SK-N-SH (cell line): Measurements from ENCODE around the gene SEMA3A. TPM values are rescaled to one million over a fixed set of nuclear protein-coding genes. Genes with fewer than 3 reads are reported as not detected.

Experiments used
- CTCF ChIA-PET: fragments of 300-600, 350-600 bp; formaldehyde crosslinking; extraction: SDS; loops from one replicate; lab custom pipeline; 2021; lab: Yijun Ruan, JAX
- POLR2A ChIA-PET: fragments of 350-600 bp; sonication (Branson Sonifier 250); formaldehyde crosslinking; extraction: SDS; loops from one replicate; lab custom pipeline; 2020; ENCODE audit warnings: antibody characterized with exemption, inconsistent platforms; lab: Yijun Ruan, JAX
- DNase-seq: peaks from one replicate; pipeline ENCODE4 v3.0.0; 2012
- H2AFZ ChIP-seq: fragments of 200-600 bp; sonication (generic); 2 replicates; pipeline ENCODE4 v1.8.1; 2016; ENCODE audit warnings: antibody characterized with exemption, mild to moderate bottlenecking, low read depth
- H3F3A ChIP-seq: fragments of 200-600 bp; sonication (generic); replicated peaks from 2 replicates; pipeline ENCODE3; 2016; ENCODE audit warnings: antibody characterized with exemption, mild to moderate bottlenecking; ENCODE audit not compliant: insufficient read depth
- H3K27ac ChIP-seq, 2 experiments: fragments of 200-500 bp in 1 of 2; fragments of 200-600 bp in 1 of 2; sonication (Bioruptor generic) in 1 of 2; sonication (generic), shearing (Covaris generic) in 1 of 2; 2 replicates each; pipeline versions ENCODE4 v1.5.1 to v1.6.1; 2014 to 2016; ENCODE audit warnings: low read depth in 2 of 2, inconsistent platforms in 1 of 2, low read length in 1 of 2, mild to moderate bottlenecking in 1 of 2, mixed read lengths in 1 of 2
- H3K27me3 ChIP-seq: fragments of 200-600 bp; sonication (generic), shearing (Covaris generic); 2 replicates; pipeline ENCODE4 v1.6.1; 2016; ENCODE audit warnings: mixed run types; ENCODE audit not compliant: insufficient read depth
- H3K36me3 ChIP-seq, 2 experiments: fragments of 200-500 bp in 1 of 2; fragments of 200-600 bp in 1 of 2; sonication (Bioruptor generic) in 1 of 2; sonication (generic) in 1 of 2; replicated peaks in 1 of 2; 2 replicates each; pipeline versions ENCODE3 to v1.5.1; 2014 to 2016; ENCODE audit warnings: low read length in 1 of 2, mild to moderate bottlenecking in 1 of 2; ENCODE audit not compliant: insufficient read depth in 2 of 2, control insufficient read depth in 1 of 2
- H3K4me1 ChIP-seq, 2 experiments: fragments of 200-500 bp in 1 of 2; fragments of 200-600 bp in 1 of 2; sonication (Bioruptor generic) in 1 of 2; sonication (generic), shearing (Covaris generic) in 1 of 2; 2 replicates each; pipeline versions ENCODE4 v1.5.1 to v1.6.1; 2014 to 2016; ENCODE audit warnings: low read depth in 1 of 2, low read length in 1 of 2, mixed run types in 1 of 2; ENCODE audit not compliant: insufficient read depth in 2 of 2, control insufficient read depth in 1 of 2
- H3K4me2 ChIP-seq: fragments of 200-600 bp; sonication (generic), shearing (Covaris generic); 2 replicates; pipeline ENCODE4 v1.6.1; 2017; ENCODE audit warnings: mixed run types
- H3K4me3 ChIP-seq, 2 experiments: fragments of 200-500 bp in 1 of 2; fragments of 200-600 bp in 1 of 2; sonication (Bioruptor generic) in 1 of 2; sonication (generic), shearing (Covaris generic) in 1 of 2; 2 replicates each; pipeline versions ENCODE4 v1.5.1 to v1.8.1; 2014 to 2016; ENCODE audit warnings: low read depth in 2 of 2, inconsistent platforms in 1 of 2, low read length in 1 of 2, mild to moderate bottlenecking in 1 of 2, mixed read lengths in 1 of 2, moderate library complexity in 1 of 2
- H3K79me2 ChIP-seq: fragments of 200-600 bp; sonication (generic); 2 replicates; pipeline ENCODE4 v1.8.1; 2017; ENCODE audit warnings: mild to moderate bottlenecking; ENCODE audit not compliant: insufficient read depth
- H3K9ac ChIP-seq: fragments of 200-600 bp; sonication (generic); 2 replicates; pipeline ENCODE4 v1.6.1; 2017; ENCODE audit warnings: mixed run types
- H3K9me2 ChIP-seq: fragments of 200-600 bp; sonication (generic); 2 replicates; pipeline ENCODE4 v1.6.1; 2017; ENCODE audit warnings: mixed run types
- H3K9me3 ChIP-seq: fragments of 200-600 bp; sonication (generic); 2 replicates; pipeline ENCODE4 v1.6.1; 2017; ENCODE audit warnings: mixed run types, mild to moderate bottlenecking, moderate library complexity
- H4K20me1 ChIP-seq: fragments of 200-600 bp; sonication (generic); 2 replicates; pipeline ENCODE4 v1.6.1; 2017; ENCODE audit warnings: mild to moderate bottlenecking, mixed run types; ENCODE audit not compliant: insufficient read depth
- CHD2 ChIP-seq: fragments of 150-350 bp; IDR thresholded peaks from 2 replicates; pipeline ENCODE4 v1.6.1; 2018; ENCODE audit warnings: low read length; ENCODE audit not compliant: partially characterized antibody
- ELF1 ChIP-seq: IDR thresholded peaks from 2 replicates; pipeline ENCODE4 v1.4.0; 2012
- FOSL2 ChIP-seq: IDR thresholded peaks from 2 replicates; pipeline ENCODE4 v1.4.0; 2012; ENCODE audit warnings: low read depth, mild to moderate bottlenecking, moderate library complexity, borderline replicate concordance
- FOXJ3 ChIP-seq: sonication (generic); formaldehyde crosslinking; IDR thresholded peaks from 2 replicates; pipeline ENCODE4 v1.5.1; 2020; ENCODE audit warnings: mild to moderate bottlenecking, missing genetic modification reagents
- GABPA ChIP-seq: IDR thresholded peaks from 2 replicates; pipeline ENCODE4 v1.4.0; 2012; ENCODE audit warnings: low read depth, mild to moderate bottlenecking
- MXI1 ChIP-seq: IDR thresholded peaks from 2 replicates; pipeline ENCODE4 v1.6.1; 2012; ENCODE audit warnings: mild to moderate bottlenecking, low read depth, low read length, improper control_type of control experiment
- NFIC ChIP-seq: IDR thresholded peaks from 2 replicates; pipeline ENCODE4 v1.4.0; 2012; ENCODE audit warnings: borderline replicate concordance
- NRF1 ChIP-seq: IDR thresholded peaks from 2 replicates; pipeline ENCODE4 v1.6.1; 2012; ENCODE audit warnings: low read depth, mild to moderate bottlenecking, low read length
- POLR2AphosphoS5 ChIP-seq: IDR thresholded peaks from 2 replicates; pipeline ENCODE4 v1.6.1; 2012; ENCODE audit warnings: low read depth, low read length
- RAD21 ChIP-seq: IDR thresholded peaks from 2 replicates; pipeline ENCODE4 v1.6.1; 2012; ENCODE audit warnings: mild to moderate bottlenecking, low read length
- RXRA ChIP-seq: IDR thresholded peaks from 2 replicates; pipeline ENCODE4 v1.4.0; 2012; ENCODE audit warnings: low read depth, mild to moderate bottlenecking, borderline replicate concordance
- TCF12 ChIP-seq: IDR thresholded peaks from 2 replicates; pipeline ENCODE4 v1.4.0; 2012
- TEAD4 ChIP-seq: IDR thresholded peaks from 2 replicates; pipeline ENCODE4 v1.4.0; 2012; ENCODE audit warnings: mild to moderate bottlenecking, borderline replicate concordance; ENCODE audit not compliant: insufficient read depth
- WGBS: methylation state at CpG from one replicate; pipeline ENCODE4 v1.1.6; 2017; ENCODE audit warnings: low lambda C conversion rate; 5-methylcytosine and 5-hydroxymethylcytosine counted together
- polyA plus RNA-seq, 3 experiments: library from polyadenylated mRNA; depleted of rRNA; stranded (reverse); fragments of >200 nt; gene quantifications; 2 replicates each; pipeline ENCODE4 v1.2.3, GENCODE V29; 2012
- TF ChIP-seq, protein P1 (sequence below): fragments of 150-350 bp; IDR thresholded peaks from 2 replicates; pipeline ENCODE4 v1.6.1; 2016; ENCODE audit warnings: mild to moderate bottlenecking, low read depth, low read length
- TF ChIP-seq, protein P2 (sequence below): fragments of 150-350 bp; IDR thresholded peaks from 2 replicates; pipeline ENCODE4 v1.6.1; 2017; ENCODE audit warnings: antibody characterized with exemption, low read length, low read depth, borderline replicate concordance

SEMA3A gene
- polyA plus RNA-seq, 1 of the 3 experiments (the other 2 are of a cell fraction): 15.9 TPM

GRCh38 chr7:84110400-84110799 lies 84.2 kb downstream of the SEMA3A start:
- Histone ChIP-seq H3K9ac (no peak overlapping the region), H2AFZ (no peak overlapping the region), H3K9me3 (no peaks in the 10 kb centered on the region), H3K4me1 (peaks cover 2 to 42% of the 10 kb centered on the region in 2 experiments), H3K4me3 (no peak overlapping the region), H3K36me3 (peaks cover 0 to 2% of the 10 kb centered on the region in 2 experiments), H3K9me2 (no peaks in the 10 kb centered on the region), H3K27ac (no peak overlapping the region), H3K4me2 (no peak overlapping the region), H3F3A (peaks cover 13% of the 10 kb centered on the region), H4K20me1 (no peaks in the 10 kb centered on the region)
- no peak for DNase-seq
- ChIA-PET POLR2A (no interaction called here), CTCF (no interaction called here)
- WGBS: 97% methylated on average over 3 of the region's 3 CpGs
- no peak for TF ChIP-seq NFIC
- TF ChIP-seq, protein P1, sequence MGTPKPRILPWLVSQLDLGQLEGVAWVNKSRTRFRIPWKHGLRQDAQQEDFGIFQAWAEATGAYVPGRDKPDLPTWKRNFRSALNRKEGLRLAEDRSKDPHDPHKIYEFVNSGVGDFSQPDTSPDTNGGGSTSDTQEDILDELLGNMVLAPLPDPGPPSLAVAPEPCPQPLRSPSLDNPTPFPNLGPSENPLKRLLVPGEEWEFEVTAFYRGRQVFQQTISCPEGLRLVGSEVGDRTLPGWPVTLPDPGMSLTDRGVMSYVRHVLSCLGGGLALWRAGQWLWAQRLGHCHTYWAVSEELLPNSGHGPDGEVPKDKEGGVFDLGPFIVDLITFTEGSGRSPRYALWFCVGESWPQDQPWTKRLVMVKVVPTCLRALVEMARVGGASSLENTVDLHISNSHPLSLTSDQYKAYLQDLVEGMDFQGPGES: no peak
- TF ChIP-seq CHD2: no peak
- TF ChIP-seq RAD21: no peak
- TF ChIP-seq, all 33 proteins: peak for 0
- H3K79me2 ChIP-seq: no peaks in the 10 kb centered on the region
- H3K27me3 ChIP-seq: no peaks in the 10 kb centered on the region

DNA sequence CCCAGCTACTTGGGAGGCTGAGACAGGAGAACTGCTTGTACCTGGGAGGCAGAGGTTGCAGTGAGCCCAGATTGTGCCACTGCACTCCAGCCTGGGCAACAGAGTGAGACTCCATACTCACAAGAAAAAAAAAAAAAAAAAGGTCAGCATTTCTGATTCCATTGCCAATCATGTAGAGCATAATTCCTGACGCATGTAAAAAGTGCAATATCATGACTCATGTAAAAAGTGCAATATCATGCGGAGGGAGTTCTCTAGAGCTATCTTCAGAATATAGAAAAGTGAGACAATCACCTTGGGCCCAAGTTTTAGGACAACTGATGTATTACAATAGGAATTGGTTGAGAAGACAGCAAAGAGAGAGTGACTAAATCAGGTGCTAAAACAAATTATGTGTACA lies 85.8 kb downstream of the SEMA3A start:
- Histone ChIP-seq H3K9ac (no peak overlapping the region), H3F3A (peaks cover 22% of the 10 kb centered on the region), H3K9me2 (no peaks in the 10 kb centered on the region), H3K4me1 (peaks cover 2 to 39% of the 10 kb centered on the region in 2 experiments), H4K20me1 (no peaks in the 10 kb centered on the region), H3K9me3 (no peaks in the 10 kb centered on the region), H2AFZ (no peak overlapping the region), H3K27ac (no peak overlapping the region), H3K79me2 (no peaks in the 10 kb centered on the region), H3K4me3 (no peak overlapping the region), H3K36me3 (peaks cover 0 to 2% of the 10 kb centered on the region in 2 experiments), H3K27me3 (no peaks in the 10 kb centered on the region), H3K4me2 (no peak overlapping the region)
- ChIA-PET CTCF (interaction anchor here (1.5 kb wide), 1 partner anchor 12 kb away, joined by 3 read pairs; no protein-coding TSS in a partner anchor), POLR2A (no interaction called here)
- 73% methylated on average over 2 of the region's 2 CpGs for WGBS
- no peak for TF ChIP-seq GABPA
- TF ChIP-seq FOXJ3: no peak
- TF ChIP-seq NRF1: no peak
- no peak for TF ChIP-seq RXRA
- TF ChIP-seq, protein P2, sequence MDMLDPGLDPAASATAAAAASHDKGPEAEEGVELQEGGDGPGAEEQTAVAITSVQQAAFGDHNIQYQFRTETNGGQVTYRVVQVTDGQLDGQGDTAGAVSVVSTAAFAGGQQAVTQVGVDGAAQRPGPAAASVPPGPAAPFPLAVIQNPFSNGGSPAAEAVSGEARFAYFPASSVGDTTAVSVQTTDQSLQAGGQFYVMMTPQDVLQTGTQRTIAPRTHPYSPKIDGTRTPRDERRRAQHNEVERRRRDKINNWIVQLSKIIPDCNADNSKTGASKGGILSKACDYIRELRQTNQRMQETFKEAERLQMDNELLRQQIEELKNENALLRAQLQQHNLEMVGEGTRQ: no peak
- no peak for TF ChIP-seq NFIC
- TF ChIP-seq, protein P1: no peak
- TF ChIP-seq TEAD4: no peak
- no peak for TF ChIP-seq POLR2AphosphoS5
- no peak for TF ChIP-seq CHD2
- no peak for TF ChIP-seq MXI1
- no peak for TF ChIP-seq RAD21
- no peak for TF ChIP-seq ELF1
- no peak for TF ChIP-seq FOSL2
- no peak for TF ChIP-seq TCF12
- no peak for DNase-seq
